Trophoblast cell (in vitro differentiated cells and primary cell): ENCODE results near the gene INAFM2.

Source experiments
- DNase-seq, 2 donors: peaks; one replicate each; pipeline ENCODE4 v3.0.0-alpha.2; 2016
- H2AFZ ChIP-seq: 2 replicates; pipeline ENCODE4 v1.6.1; 2013; ENCODE audit warnings: low read length, moderate library complexity, mild to moderate bottlenecking; ENCODE audit not compliant: insufficient read depth, poor library complexity
- H2AK5ac ChIP-seq: 2 replicates; pipeline ENCODE4 v1.6.1; 2013; ENCODE audit warnings: mild to moderate bottlenecking, low read length
- H2BK120ac ChIP-seq: 2 replicates; pipeline ENCODE4 v1.6.1; 2013; ENCODE audit warnings: low read length, mild to moderate bottlenecking, moderate library complexity; ENCODE audit not compliant: insufficient read depth, poor library complexity
- H2BK12ac ChIP-seq: 2 replicates; pipeline ENCODE4 v1.6.1; 2013; ENCODE audit warnings: mild to moderate bottlenecking, low read length, moderate library complexity
- H2BK5ac ChIP-seq: 2 replicates; pipeline ENCODE4 v1.6.1; 2013; ENCODE audit warnings: low read length, low read depth, moderate library complexity, mild to moderate bottlenecking; ENCODE audit not compliant: poor library complexity
- H3K14ac ChIP-seq: 2 replicates; pipeline ENCODE4 v1.6.1; 2013; ENCODE audit warnings: mild to moderate bottlenecking, low read length
- H3K18ac ChIP-seq: 2 replicates; pipeline ENCODE4 v1.6.1; 2013; ENCODE audit warnings: mild to moderate bottlenecking, low read length
- H3K23ac ChIP-seq: 2 replicates; pipeline ENCODE4 v1.6.1; 2013; ENCODE audit warnings: low read length
- H3K27ac ChIP-seq: 2 replicates; pipeline ENCODE4 v1.5.1; 2013; ENCODE audit warnings: low read depth, mild to moderate bottlenecking, inconsistent platforms, low read length, moderate library complexity
- H3K27me3 ChIP-seq: 2 replicates; pipeline ENCODE4 v1.6.1; 2013; ENCODE audit warnings: inconsistent platforms, mild to moderate bottlenecking, low read length, moderate library complexity; ENCODE audit not compliant: insufficient read depth
- H3K36me3 ChIP-seq, 2 experiments: 1 replicate in 1 of 2; 2 replicates in 1 of 2; pipeline ENCODE4 v1.6.1; 2013; ENCODE audit warnings: low read length in 2 of 2, mild to moderate bottlenecking in 2 of 2, moderate library complexity in 1 of 2; ENCODE audit not compliant: insufficient read depth in 2 of 2, control insufficient read depth in 1 of 2
- H3K4ac ChIP-seq: 2 replicates; pipeline ENCODE4 v1.6.1; 2013; ENCODE audit warnings: low read depth, mild to moderate bottlenecking, low read length, moderate library complexity
- H3K4me1 ChIP-seq, 2 experiments: 1 replicate in 1 of 2; 2 replicates in 1 of 2; pipeline ENCODE4 v1.6.1; 2013; ENCODE audit warnings: low read length in 2 of 2, mild to moderate bottlenecking in 2 of 2, moderate library complexity in 1 of 2; ENCODE audit not compliant: insufficient read depth in 2 of 2, control insufficient read depth in 1 of 2
- H3K4me2 ChIP-seq: 2 replicates; pipeline ENCODE4 v1.6.1; 2013; ENCODE audit warnings: inconsistent platforms, mild to moderate bottlenecking, low read length, moderate library complexity
- H3K4me3 ChIP-seq: 2 replicates; pipeline ENCODE4 v1.5.1; 2013; ENCODE audit warnings: mild to moderate bottlenecking, low read depth, low read length, inconsistent platforms
- H3K79me1 ChIP-seq: one replicate; pipeline ENCODE4 v1.6.1; 2013; ENCODE audit warnings: low read length
- H3K79me2 ChIP-seq: 2 replicates; pipeline ENCODE4 v1.6.1; 2013; ENCODE audit warnings: low read length, mild to moderate bottlenecking; ENCODE audit not compliant: control insufficient read depth, insufficient read depth, poor library complexity
- H3K9ac ChIP-seq: 2 replicates; pipeline ENCODE4 v1.6.1; 2013; ENCODE audit warnings: mild to moderate bottlenecking, low read length
- H3K9me3 ChIP-seq: 2 replicates; pipeline ENCODE4 v1.6.1; 2013; ENCODE audit warnings: low read depth, mild to moderate bottlenecking, control low read depth, inconsistent platforms, low read length; ENCODE audit not compliant: insufficient read depth
- H4K12ac ChIP-seq: 2 replicates; pipeline ENCODE4 v1.6.1; 2013; ENCODE audit warnings: low read depth, mild to moderate bottlenecking, low read length, moderate library complexity
- H4K8ac ChIP-seq: 2 replicates; pipeline ENCODE4 v1.6.1; 2013; ENCODE audit warnings: low read depth, mild to moderate bottlenecking, low read length, moderate library complexity
- H4K91ac ChIP-seq: one replicate; pipeline ENCODE4 v1.6.1; 2013; ENCODE audit warnings: low read depth, mild to moderate bottlenecking, low read length, moderate library complexity
- WGBS: extraction: QIAGEN DNeasy Blood & Tissue Kit; methylation state at CpG from one replicate; pipeline ENCODE4 v1.1.7; 2013; ENCODE audit warnings: missing lambda C conversion rate; ENCODE audit not compliant: insufficient read length, insufficient coverage; ENCODE audit errors: extremely low coverage; 5-methylcytosine and 5-hydroxymethylcytosine counted together

INAFM2 gene

GRCh38 chr15:40312370-40313158 is 10.9 kb upstream of the INAFM2 start:
- H3K27me3 ChIP-seq: no peaks in the 10 kb centered on the region
- no peaks in the 10 kb centered on the region for H3K9me3 ChIP-seq
- no peak overlapping the region for H4K12ac ChIP-seq
- H4K91ac ChIP-seq: no peak overlapping the region
- H3K23ac ChIP-seq: no peak overlapping the region
- no peak overlapping the region for H3K27ac ChIP-seq
- no peak overlapping the region for H2BK5ac ChIP-seq
- no peak overlapping the region for H3K4me2 ChIP-seq
- H4K8ac ChIP-seq: no peak overlapping the region
- no peak overlapping the region for H3K4me3 ChIP-seq
- no peak overlapping the region for H2AFZ ChIP-seq
- H3K79me1 ChIP-seq: no peaks in the 10 kb centered on the region
- no peak overlapping the region for H3K18ac ChIP-seq
- H2AK5ac ChIP-seq: no peak overlapping the region
- H2BK120ac ChIP-seq: no peak overlapping the region
- DNase-seq: no peak
- no peak overlapping the region for H3K14ac ChIP-seq
- no peak overlapping the region for H2BK12ac ChIP-seq
- H3K79me2 ChIP-seq: no peaks in the 10 kb centered on the region
- H3K9ac ChIP-seq: no peak overlapping the region
- H3K36me3 ChIP-seq: no peaks in the 10 kb centered on the region
- no CpG with 5 or more reads among the region's 10 CpGs for WGBS
- H3K4me1 ChIP-seq: peaks cover 6 to 10% of the 10 kb centered on the region in 2 experiments
- H3K4ac ChIP-seq: no peak overlapping the region

- no peak overlapping the region for H2AK5ac ChIP-seq
- no peak overlapping the region for H2BK5ac ChIP-seq
- H3K4ac ChIP-seq: no peak overlapping the region
- no CpG with 5 or more reads among the region's 10 CpGs for WGBS
- H3K79me2 ChIP-seq: no peaks in the 10 kb centered on the region
- no peak overlapping the region for H3K9ac ChIP-seq
- H4K12ac ChIP-seq: no peak overlapping the region
- no peak overlapping the region for H2BK120ac ChIP-seq
- no peak overlapping the region for H3K27ac ChIP-seq
- H2BK12ac ChIP-seq: no peak overlapping the region
- no peaks in the 10 kb centered on the region for H3K79me1 ChIP-seq
- no peak overlapping the region for H4K8ac ChIP-seq
- H3K23ac ChIP-seq: no peak overlapping the region
- H2AFZ ChIP-seq: no peak overlapping the region
- no peak overlapping the region for H4K91ac ChIP-seq
- DNase-seq: no peak
- no peaks in the 10 kb centered on the region for H3K9me3 ChIP-seq
- H3K27me3 ChIP-seq: no peaks in the 10 kb centered on the region
- no peak overlapping the region for H3K18ac ChIP-seq
- H3K36me3 ChIP-seq: no peaks in the 10 kb centered on the region
- no peak overlapping the region for H3K4me3 ChIP-seq
- H3K14ac ChIP-seq: no peak overlapping the region
- H3K4me1 ChIP-seq: peaks cover 0 to 3% of the 10 kb centered on the region in 2 experiments
- H3K4me2 ChIP-seq: no peak overlapping the region
Measured at GRCh38 chr15:40313531-40314398, 9.7 kb upstream of the INAFM2 start.

- H3K79me2 ChIP-seq: no peaks in the 10 kb centered on the region
- no peaks in the 10 kb centered on the region for H3K36me3 ChIP-seq
- H3K18ac ChIP-seq: no peak overlapping the region
- H4K12ac ChIP-seq: no peak overlapping the region
- no peak overlapping the region for H3K9ac ChIP-seq
- no peak overlapping the region for H4K91ac ChIP-seq
- no peaks in the 10 kb centered on the region for H3K79me1 ChIP-seq
- no peak overlapping the region for H3K23ac ChIP-seq
- DNase-seq: no peak
- no peak overlapping the region for H3K27ac ChIP-seq
- no peak overlapping the region for H2BK12ac ChIP-seq
- H4K8ac ChIP-seq: no peak overlapping the region
- no peak overlapping the region for H2BK120ac ChIP-seq
- no CpG with 5 or more reads among the region's 4 CpGs for WGBS
- no peaks in the 10 kb centered on the region for H3K27me3 ChIP-seq
- no peak overlapping the region for H3K4me2 ChIP-seq
- H2AK5ac ChIP-seq: no peak overlapping the region
- no peaks in the 10 kb centered on the region for H3K9me3 ChIP-seq
- H3K4me1 ChIP-seq: peaks cover 0 to under 1% of the 10 kb centered on the region in 2 experiments
- H3K14ac ChIP-seq: no peak overlapping the region
- H3K4ac ChIP-seq: no peak overlapping the region
- no peak overlapping the region for H3K4me3 ChIP-seq
- H2BK5ac ChIP-seq: no peak overlapping the region
- H2AFZ ChIP-seq: no peak overlapping the region
Measured at GRCh38 chr15:40314723-40315276, 8.7 kb upstream of the INAFM2 start.

- Histone ChIP-seq H3K4me2 (no peak overlapping the region), H3K9ac (no peak overlapping the region), H3K14ac (no peak overlapping the region), H3K4me1 (peaks cover 9 to 11% of the 10 kb centered on the region in 2 experiments), H2BK120ac (no peak overlapping the region), H2BK5ac (no peak overlapping the region), H4K12ac (no peak overlapping the region), H3K23ac (no peak overlapping the region), H3K27ac (no peak overlapping the region), H2BK12ac (no peak overlapping the region), H3K4ac (no peak overlapping the region), H3K4me3 (no peak overlapping the region), H2AK5ac (no peak overlapping the region), H4K91ac (no peak overlapping the region), H3K79me2 (no peaks in the 10 kb centered on the region), H3K27me3 (no peaks in the 10 kb centered on the region), H3K36me3 (no peaks in the 10 kb centered on the region), H3K79me1 (peaks cover 2% of the 10 kb centered on the region), H3K18ac (no peak overlapping the region), H4K8ac (no peak overlapping the region), H2AFZ (no peak overlapping the region), H3K9me3 (no peaks in the 10 kb centered on the region)
- no peak for DNase-seq
- no CpG with 5 or more reads among the region's 3 CpGs for WGBS
Measured at GRCh38 chr15:40316931-40317330, 6.6 kb upstream of the INAFM2 start.
